Breast epithelium (tissue), 4 donors: ENCODE results near the gene SNAI3. TPM values are rescaled to one million over a fixed set of nuclear protein-coding genes. Genes with fewer than 3 reads are reported as not detected.

Experiments
- DNase-seq, 2 donors: peaks; one replicate each; pipeline ENCODE4 v3.0.0-alpha.2; 2019; ENCODE audit warnings: low spot score in 2 of 2
- H3K27ac ChIP-seq, 2 donors: fragments of 200-600 bp; sonication (generic) in 1 of 2; one replicate each; pipeline ENCODE4 v1.5.1; 2016 to 2019; ENCODE audit warnings: mild to moderate bottlenecking in 1 of 2
- H3K27me3 ChIP-seq, 2 donors: fragments of 200-600 bp; sonication (generic) in 1 of 2; one replicate each; pipeline versions ENCODE4 v1.5.1 to v1.6.0; 2017 to 2019; ENCODE audit warnings: control low read depth in 1 of 2, mild to moderate bottlenecking in 1 of 2
- H3K36me3 ChIP-seq: fragments of 200-600 bp; one replicate; pipeline ENCODE4 v1.5.1; 2019
- H3K4me1 ChIP-seq, 2 donors: fragments of 200-600 bp; sonication (generic); one replicate each; pipeline ENCODE4 v1.5.1; 2016 to 2019; ENCODE audit warnings: control low read depth in 1 of 2
- H3K4me3 ChIP-seq, 3 donors: fragments of 200-600 bp; sonication (generic); 1 replicate in 2 of 3; 2 replicates in 1 of 3; pipeline ENCODE4 v1.5.1; 2016 to 2019; ENCODE audit warnings: mild to moderate bottlenecking in 3 of 3, moderate library complexity in 2 of 3
- H3K9me3 ChIP-seq, 2 donors: fragments of 200-600 bp; sonication (generic) in 1 of 2; one replicate each; pipeline ENCODE4 v1.5.1; 2016 to 2019; ENCODE audit warnings: control low read depth in 1 of 2
- CTCF ChIP-seq, 3 donors: fragments of 450-650 bp; IDR thresholded peaks; one replicate each; pipeline ENCODE4 v1.5.1; 2016 to 2017; ENCODE audit warnings: antibody characterized with exemption in 3 of 3, mild to moderate bottlenecking in 3 of 3, moderate library complexity in 3 of 3
- POLR2A ChIP-seq: fragments of 450-650 bp; IDR thresholded peaks from one replicate; pipeline ENCODE4 v1.6.1; 2016; ENCODE audit warnings: antibody characterized with exemption, mild to moderate bottlenecking, moderate library complexity
- POLR2AphosphoS5 ChIP-seq, 3 donors: sonication (generic); formaldehyde crosslinking; IDR thresholded peaks; one replicate each; pipeline ENCODE4 v1.6.1; 2017; ENCODE audit warnings: antibody characterized with exemption in 3 of 3
- intact Hi-C: fragments of 100-400 bp; cut with DNase I; formaldehyde crosslinking; loops from one replicate; pipeline ENCODE4 v1.15.1; 2023; ENCODE audit warnings: low total_unique reads
- total RNA-seq, 3 donors: library from RNA; depleted of rRNA; stranded (reverse); fragments of >200 nt; gene quantifications; one replicate each; pipeline ENCODE4 v1.1.0, GENCODE V29; 2016

Gene SNAI3
- total RNA-seq, 3 donors from 2014 or later: 0.66 to 0.96 (median 0.73) TPM

- Histone ChIP-seq H3K36me3 (peaks cover 19% of the 10 kb centered on the region), H3K27me3 (no peaks in the 10 kb centered on the region), H3K9me3 (no peaks in the 10 kb centered on the region), H3K27ac (no peak overlapping the region), H3K4me3 (no peak overlapping the region), H3K4me1 (peaks cover 5 to 6% of the 10 kb centered on the region in 2 donors)
- DNase-seq: no peak
- intact Hi-C loops: no loop called here
- TF ChIP-seq POLR2AphosphoS5 (IDR thresholded peaks at IDR 0.05) (no peak), CTCF (IDR thresholded peaks at IDR 0.05) (no peak), POLR2A (no peak)
These were observed 25.5 kb upstream of the SNAI3 start for GRCh38 chr16:88711750-88712340.

DNA sequence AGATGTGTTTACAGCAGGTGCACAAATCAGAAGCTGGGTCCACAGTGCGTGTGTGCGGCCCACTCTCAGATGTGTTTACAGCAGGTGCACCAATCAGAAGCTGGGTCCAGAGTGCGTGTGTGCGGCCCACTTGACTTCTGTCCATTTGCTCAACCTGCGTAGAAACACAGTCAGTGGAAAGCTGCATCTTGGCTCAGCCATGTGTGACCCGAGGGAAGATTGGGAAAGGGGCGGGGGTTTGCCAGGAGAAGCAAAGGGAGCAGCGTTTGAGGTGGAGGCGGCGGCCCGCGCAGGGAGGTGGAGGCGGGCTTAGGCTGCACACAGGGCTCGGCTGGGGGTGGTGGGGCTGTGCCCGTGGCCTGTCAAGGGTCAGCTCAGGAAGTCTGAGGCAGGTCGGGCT, 24.2 kb upstream of the SNAI3 start:
- Histone ChIP-seq H3K4me1 (peaks cover 6% of the 10 kb centered on the region in 2 donors), H3K36me3 (peaks cover 6% of the 10 kb centered on the region), H3K4me3 (no peak overlapping the region), H3K27me3 (no peaks in the 10 kb centered on the region), H3K9me3 (no peaks in the 10 kb centered on the region), H3K27ac (no peak overlapping the region)
- DNase-seq: no peak
- intact Hi-C loops: no loop called here
- TF ChIP-seq POLR2A: no peak
- no peak for TF ChIP-seq CTCF (IDR thresholded peaks at IDR 0.05)
- no peak for TF ChIP-seq POLR2AphosphoS5 (IDR thresholded peaks at IDR 0.05)

DNA sequence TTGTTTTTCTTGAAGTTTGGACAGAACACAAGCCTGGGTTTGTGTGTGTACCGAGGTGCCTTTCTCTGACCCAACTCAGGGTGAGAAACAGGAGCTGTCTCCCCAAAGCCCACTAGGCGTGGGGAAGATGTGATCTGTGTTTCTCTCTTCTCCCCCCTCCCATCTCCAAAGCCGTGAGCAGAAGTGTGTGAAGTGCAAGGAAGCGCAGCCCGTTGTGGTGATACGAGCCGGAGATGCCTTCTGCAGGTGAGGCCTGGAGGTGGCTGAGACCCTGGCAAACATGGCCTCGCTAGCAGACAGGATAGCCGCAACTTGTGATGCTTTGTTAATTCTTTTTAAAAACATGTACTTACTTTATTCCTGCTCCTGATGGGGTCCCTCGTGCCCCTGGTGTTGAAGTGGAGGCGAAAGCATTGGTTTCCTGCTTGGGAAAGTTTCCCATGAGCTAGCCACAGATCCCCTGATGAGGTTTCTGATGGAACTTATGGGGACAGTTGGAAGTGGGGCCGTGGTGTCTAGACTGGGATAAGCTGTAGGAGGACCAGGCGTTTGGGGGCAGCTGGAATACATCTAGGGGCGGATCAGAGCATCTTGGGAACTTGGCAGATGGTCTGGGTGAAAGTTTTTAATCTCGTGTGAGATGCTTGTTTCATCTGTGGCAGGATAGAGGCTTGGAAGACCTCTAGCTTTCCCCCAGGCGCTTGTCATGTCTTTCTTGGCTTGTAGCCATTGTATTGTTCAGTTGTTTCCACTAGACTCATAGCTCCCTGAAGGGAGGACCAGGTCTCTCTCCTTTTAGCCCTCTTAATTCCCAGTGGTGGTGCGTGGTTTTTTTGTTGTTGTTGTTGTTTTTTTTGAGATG, 20.9 kb upstream of the SNAI3 start:
- Histone ChIP-seq H3K4me3 (peak overlapping the region; percentile 91 to 99 (median 99)), H3K9me3 (no peaks in the 10 kb centered on the region), H3K27ac (peak overlapping the region; percentile 86 to 87), H3K36me3 (no peaks in the 10 kb centered on the region), H3K27me3 (no peaks in the 10 kb centered on the region), H3K4me1 (peaks cover 13 to 14% of the 10 kb centered on the region in 2 donors)
- DNase-seq: no peak
- intact Hi-C loops: loop anchor here (10.0 kb wide), 1 partner anchor 708 kb away; no protein-coding TSS in a partner anchor
- no peak for TF ChIP-seq POLR2AphosphoS5 (IDR thresholded peaks at IDR 0.05)
- no peak for TF ChIP-seq POLR2A
- no peak for TF ChIP-seq CTCF (IDR thresholded peaks at IDR 0.05)

DNA sequence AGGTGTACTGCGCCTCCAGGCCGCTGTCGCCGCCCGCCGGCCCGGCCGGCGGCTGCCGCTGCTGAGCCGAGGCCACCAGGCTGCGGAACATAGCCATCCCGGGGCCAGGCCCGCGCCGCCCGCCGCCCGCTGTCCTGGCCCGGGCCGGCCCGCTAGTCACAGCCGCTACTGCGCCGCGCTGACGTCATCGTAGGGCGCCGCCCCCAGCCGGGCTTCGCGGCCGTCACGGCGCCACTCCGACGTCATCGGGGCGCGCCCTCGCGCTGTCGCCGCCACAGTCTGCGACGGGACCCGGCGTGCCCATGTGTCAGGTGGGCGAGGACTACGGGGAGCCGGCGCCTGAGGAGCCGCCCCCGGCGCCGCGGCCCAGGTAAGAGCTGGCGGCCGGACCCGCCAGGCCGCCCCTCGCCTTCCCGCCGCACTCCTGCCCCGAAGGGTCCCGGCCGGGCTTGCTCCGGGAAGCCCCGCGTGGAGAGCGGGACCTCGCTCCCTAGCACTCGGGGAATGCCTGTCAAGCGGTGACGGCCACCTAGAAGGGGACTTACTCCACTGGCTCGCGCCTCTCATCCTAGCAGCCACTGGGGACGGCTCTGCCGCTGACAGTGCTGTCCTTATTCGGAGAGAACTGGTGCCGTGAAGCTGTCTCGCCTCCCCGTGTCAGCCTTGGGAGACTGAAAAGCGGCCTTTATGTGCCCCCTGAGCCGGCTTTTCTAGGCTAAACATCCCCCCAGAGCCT, 20.1 kb upstream of the SNAI3 start, which contains the start of the genes CTU2 and RNF166:
TSS of gene CTU2 (plus strand) at position 275 of the 736 bp plus-strand sequence. CDS start at position 303, 28 bp downstream.
TSS of gene RNF166 (minus strand) at position 180 of the 736 bp plus-strand sequence. CDS start at position 97, 83 bp downstream.
- no peaks in the 10 kb centered on the region for H3K36me3 ChIP-seq
- H3K27ac ChIP-seq: peak within 1 kb of the TSS; percentile 86 to 87
- peaks cover 13 to 14% of the 10 kb centered on the region in 2 donors for H3K4me1 ChIP-seq
- no peaks in the 10 kb centered on the region for H3K9me3 ChIP-seq
- H3K27me3 ChIP-seq: no peaks in the 10 kb centered on the region
- TF ChIP-seq POLR2A: no peak
- TF ChIP-seq POLR2AphosphoS5 (IDR thresholded peaks at IDR 0.05): peak; percentile 66 to 84 (median 80)
- intact Hi-C loops: loop anchor here (10.0 kb wide), 1 partner anchor 708 kb away; no protein-coding TSS in a partner anchor
- H3K4me3 ChIP-seq: peak within 1 kb of the TSS; percentile 91 to 99 (median 99)
- peak; percentile 84 to 87 for DNase-seq

DNA sequence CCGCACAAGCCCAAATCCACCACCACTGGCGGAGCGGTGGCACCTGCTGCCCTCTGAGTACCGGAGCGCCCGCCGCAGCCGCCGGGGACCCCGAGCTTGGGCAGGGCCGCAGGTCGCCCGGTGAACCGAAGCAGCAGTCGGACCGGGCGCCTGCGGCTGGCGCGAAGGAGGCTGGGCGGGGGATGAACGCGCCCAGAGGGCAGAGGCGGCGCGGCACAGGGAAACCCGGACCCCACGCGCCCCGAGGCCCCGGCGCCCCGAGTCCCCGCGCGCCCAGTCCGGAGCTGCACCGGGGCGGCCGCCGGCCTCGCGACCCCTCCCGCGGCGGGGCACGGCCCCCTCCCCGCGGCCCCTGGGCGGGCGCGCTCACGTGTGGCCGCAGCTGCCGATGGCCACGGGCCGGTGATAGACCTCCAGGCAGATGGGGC, 19.5 kb upstream of the SNAI3 start:
- no peaks in the 10 kb centered on the region for H3K36me3 ChIP-seq
- H3K9me3 ChIP-seq: no peaks in the 10 kb centered on the region
- no peaks in the 10 kb centered on the region for H3K27me3 ChIP-seq
- DNase-seq: no peak
- peak overlapping the region; percentile 91 to 99 (median 99) for H3K4me3 ChIP-seq
- no peak for TF ChIP-seq CTCF (IDR thresholded peaks at IDR 0.05)
- H3K4me1 ChIP-seq: peaks cover 13 to 14% of the 10 kb centered on the region in 2 donors
- intact Hi-C loops: loop anchor here (10.0 kb wide), 1 partner anchor 709 kb away; no protein-coding TSS in a partner anchor
- H3K27ac ChIP-seq: peak overlapping the region; percentile 86 to 87
